HG02938 (cell line): Measurements from ENCODE around the gene DDX51.

Source experiments
- ATAC-seq: cut with Tn5 transposase; IDR thresholded peaks from one replicate; pipeline ENCODE4 v1.9.1; 2021; ENCODE audit warnings: mild to moderate bottlenecking, moderate library complexity; ENCODE audit not compliant: unreplicated experiment

The DDX51 gene

DNA sequence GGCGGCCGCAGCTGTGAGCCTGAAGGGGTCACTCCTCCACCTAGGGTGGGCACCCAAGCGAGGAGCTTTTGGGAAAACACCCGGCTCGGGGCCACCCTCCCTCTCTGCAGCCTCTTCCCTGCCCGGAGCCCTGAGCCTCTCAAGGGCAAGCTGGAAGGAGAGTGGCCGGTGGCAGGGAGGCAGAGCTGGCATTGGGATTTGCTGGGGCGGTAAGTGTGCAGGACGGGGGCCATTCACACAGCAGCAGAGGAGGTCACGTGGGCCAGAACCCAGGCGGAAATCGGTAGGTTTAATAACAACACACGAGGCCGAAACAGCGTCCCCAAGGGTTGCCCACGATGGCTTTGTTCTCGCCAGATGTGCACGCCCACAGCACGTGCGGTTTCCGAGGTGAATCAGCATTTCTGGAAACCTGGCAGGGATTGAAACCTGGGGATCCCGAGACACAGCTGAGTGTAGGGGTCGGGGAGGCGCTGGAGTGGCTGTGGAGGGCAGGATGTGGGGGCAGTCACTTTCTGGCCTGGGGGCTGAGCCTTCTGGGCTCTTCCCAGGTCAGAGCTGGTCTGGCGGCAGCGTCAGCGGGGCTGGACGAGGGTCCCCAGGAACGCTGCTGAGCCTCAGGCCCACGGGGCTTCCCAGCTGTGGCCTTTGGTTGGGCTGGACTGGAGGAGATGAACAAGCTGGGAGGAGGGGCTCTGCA, 23.6 kb upstream of the DDX51 start:
- ATAC-seq, result no peak

GRCh38 chr12:132166801-132167591, 22.9 kb upstream of the DDX51 start:
- no peak for ATAC-seq

- ATAC-seq, result no peak
Observed at GRCh38 chr12:132166093-132166492, 22.0 kb upstream of the DDX51 start.

GRCh38 chr12:132165584-132165983, 21.5 kb upstream of the DDX51 start:
- ATAC-seq, result no peak

DNA sequence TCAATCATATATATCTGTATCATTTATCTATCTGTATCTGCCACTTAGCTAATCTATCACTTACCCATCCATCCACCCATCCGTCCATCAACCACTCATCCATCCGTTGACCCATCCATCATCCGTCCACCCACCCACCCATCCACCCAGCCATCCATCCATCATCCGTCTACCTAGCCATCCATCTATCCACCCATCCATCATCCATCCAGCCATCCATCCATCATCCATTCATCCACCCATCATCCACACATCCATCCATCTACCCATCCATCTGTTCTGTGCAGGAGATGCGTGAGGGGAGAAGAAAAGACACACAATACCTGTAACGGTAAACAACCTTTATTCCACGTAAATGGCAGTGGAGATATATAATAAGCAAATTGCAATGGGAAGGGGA, 20.3 kb upstream of the DDX51 start:
- no peak for ATAC-seq

GRCh38 chr12:132163911-132164288, 19.8 kb upstream of the DDX51 start:
- ATAC-seq, result no peak

DNA sequence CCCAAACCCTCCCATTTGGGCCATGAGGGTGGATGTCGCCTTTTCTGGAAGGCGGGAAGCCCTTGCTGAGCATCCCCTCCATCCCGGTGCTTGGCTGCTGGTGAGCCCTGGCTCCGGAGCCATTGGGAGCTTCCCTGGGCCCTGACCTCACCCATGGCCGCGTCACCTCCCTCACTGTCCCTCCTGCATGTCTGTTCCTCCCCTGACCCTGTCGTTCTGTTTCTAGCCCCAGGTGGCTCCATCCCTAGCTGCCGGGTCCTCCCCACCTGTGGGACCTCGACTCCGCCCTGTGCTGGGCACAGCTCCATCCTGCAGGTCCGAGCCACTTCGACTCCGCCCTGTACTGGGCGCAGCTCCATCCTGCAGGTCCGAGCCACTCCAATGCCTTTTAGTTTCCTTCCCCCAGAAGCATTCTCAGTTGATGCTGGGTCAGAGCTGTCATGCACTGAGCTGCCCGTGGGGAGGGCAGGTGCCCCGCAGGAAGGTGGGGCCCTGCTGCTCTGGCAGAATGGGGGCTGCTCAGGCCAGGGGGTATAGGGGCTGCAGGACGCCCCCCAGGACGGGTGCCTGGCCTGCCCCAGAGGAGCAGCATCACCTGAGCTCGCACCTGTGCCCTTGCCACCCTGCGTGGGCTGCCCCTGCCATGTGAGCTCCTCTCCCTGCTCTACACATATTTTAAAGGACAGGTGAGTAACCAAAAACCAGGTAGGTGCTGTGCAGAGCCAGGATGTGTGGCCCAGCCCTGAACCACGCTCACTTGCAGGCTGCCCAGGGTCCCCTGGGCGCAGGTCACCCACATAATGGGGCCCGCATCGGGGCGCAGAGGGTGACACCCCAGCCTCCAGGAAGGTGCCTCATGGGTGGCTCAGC, 19.2 kb upstream of the DDX51 start:
- ATAC-seq, result no peak

GRCh38 chr12:132162508-132163031, 18.5 kb upstream of the DDX51 start:
- no peak for ATAC-seq

GRCh38 chr12:132161796-132162507, 17.8 kb upstream of the DDX51 start:
- ATAC-seq, result no peak

GRCh38 chr12:132161036-132161781, 17.1 kb upstream of the DDX51 start:
- ATAC-seq, result no peak

- no peak for ATAC-seq
Observed at GRCh38 chr12:132160601-132161035, 16.5 kb upstream of the DDX51 start.

GRCh38 chr12:132160016-132160415, 15.9 kb upstream of the DDX51 start:
- ATAC-seq, result no peak

DNA sequence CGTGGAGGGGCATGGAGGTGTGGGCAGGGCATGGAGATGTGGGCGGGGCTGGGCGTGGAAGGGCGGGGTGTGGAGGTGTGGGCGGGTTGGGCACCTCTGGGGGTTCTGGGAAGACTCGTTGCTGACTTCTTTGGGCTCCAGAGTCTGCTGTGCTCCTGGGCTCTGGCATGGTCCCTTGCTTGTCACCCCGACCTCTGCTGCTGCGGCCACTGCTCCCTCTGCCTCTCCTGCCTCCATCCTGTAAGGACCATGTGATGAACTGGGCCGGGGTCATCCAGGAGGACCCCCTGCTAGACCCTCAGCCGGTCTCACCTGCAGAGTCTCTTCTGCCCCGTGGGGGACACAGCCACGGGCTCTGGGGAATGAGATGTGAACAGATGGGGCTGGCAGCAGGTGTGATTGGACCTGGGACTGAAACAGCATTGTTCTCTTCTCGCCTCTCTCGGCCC, 15.5 kb upstream of the DDX51 start:
- ATAC-seq, result no peak

DNA sequence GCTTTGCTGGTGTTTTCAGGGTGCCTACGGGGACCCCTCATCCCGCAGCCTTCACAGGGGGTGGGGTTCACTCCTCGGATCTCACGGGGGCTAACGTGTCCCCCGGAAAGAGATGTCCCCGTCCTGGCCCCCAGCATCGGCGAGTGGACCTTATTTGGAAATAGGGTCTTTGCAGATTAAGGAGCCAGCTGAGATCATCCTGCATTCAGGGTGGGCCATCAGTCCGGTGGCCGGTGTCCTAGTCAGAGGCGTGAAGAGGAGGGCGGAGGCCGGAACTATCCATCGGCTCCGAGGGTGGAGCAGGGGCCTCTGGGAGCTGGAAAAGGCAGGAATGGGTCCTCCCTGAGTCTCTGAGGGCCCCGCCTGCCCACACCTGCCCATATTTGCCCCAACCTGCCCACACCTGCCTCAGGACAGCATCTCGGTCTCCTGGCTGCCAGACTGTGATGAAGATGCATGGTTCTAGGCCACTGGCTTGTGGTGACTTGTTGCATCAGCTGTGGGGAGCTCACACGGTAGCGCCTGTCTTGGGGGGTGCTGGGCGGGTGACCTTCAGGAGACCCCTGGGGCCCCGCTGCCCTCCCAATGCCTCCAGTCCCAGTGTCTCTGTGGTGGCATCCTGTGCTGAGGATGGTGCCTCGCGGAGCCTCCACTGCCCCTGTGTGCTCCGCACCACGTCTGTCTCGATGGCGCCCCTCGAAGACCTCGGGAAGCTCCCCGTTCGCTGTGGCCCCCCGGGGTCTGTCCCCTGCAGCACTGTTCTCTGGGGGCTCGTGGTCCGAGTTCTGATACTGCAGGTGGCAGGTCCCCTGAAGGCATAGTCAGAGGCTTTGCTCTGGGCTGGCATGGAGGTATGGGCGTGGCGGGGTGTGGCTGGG, 14.8 kb upstream of the DDX51 start:
- no peak for ATAC-seq

GRCh38 chr12:132157733-132158409, 13.8 kb upstream of the DDX51 start:
- ATAC-seq, result no peak

DNA sequence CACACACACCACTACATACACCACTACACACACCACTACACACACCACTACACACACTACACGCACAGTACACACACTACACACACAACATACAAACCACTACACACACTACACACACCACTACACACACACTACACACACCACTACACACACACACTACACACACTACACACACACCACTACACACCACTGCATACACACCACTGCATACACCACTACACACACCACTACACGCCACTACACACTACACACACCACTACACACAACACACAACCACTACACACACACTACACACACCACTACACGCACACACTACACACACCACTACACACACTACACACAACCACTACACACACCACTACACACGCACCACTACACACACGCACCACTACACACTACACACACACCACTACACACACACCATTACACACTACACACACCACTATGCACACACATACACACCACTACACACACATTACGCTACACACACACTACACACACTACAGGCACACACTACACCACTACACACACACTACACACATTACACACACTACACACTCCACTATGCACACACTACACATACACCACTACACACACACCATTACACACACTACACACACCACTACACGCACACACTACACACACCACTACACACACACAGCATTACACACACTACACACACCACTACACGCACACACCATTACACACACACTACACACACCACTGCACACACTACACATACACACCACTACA, 12.6 kb upstream of the DDX51 start:
- no peak for ATAC-seq

DNA sequence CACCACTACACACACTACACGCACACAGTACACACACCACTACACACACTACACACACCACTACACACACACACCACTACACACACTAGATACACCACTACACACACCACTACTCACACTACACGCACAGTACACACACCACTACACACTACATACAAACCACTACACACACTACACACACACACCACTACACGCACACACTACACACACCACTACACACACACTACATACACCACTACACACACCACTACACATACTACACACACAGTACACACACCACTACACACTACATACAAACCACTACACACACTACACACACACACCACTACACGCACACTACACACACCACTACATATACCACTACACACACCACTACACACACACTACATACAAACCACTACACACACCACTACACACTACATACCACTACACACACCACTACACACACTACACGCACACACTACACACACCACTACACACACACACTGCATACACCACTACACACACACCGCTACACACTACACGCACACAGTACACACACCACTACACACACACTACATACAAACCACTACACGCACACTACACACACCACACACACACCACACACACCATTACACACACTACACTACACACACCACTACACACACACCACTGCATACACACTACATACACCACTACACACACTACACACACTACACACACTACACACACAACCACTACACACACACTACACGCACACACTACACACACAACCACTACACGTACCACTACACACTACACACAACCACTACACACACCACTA, 11.9 kb upstream of the DDX51 start:
- ATAC-seq, result no peak
